Stimulated activated CD8-positive, alpha-beta memory T cell treated with anti-CD3 and anti-CD28 coated beads, Interleukin-15, amount 100 ng/mL, for 4 hours (primary cell): ENCODE results near the gene NOP14.
"Not testable (repeated sequence)": the region's sequence is repeated elsewhere in the genome, so short reads cannot be mapped to it uniquely, and the experiment has no call there.

Experiments
- DNase-seq, 2 donors: peaks; one replicate each; pipeline ENCODE4 v3.0.0-alpha.2; 2020; ENCODE audit warnings: low read depth in 2 of 2

NOP14 gene

GRCh38 chr4:2931512-2932301, 31.5 kb downstream of the NOP14 start:
- DNase-seq = no peak

- no peak for DNase-seq
Measured at GRCh38 chr4:2930758-2931511, 32.3 kb downstream of the NOP14 start.

- DNase-seq = no peak
Measured at GRCh38 chr4:2930135-2930757, 33.0 kb downstream of the NOP14 start.

- DNase-seq = no peak
Measured at GRCh38 chr4:2929469-2929868, 33.7 kb downstream of the NOP14 start.

- DNase-seq = no peak
Measured at GRCh38 chr4:2928242-2929176, 34.7 kb downstream of the NOP14 start.

GRCh38 chr4:2927696-2928075, 35.5 kb downstream of the NOP14 start:
- DNase-seq = no peak

- no peak for DNase-seq
Measured at GRCh38 chr4:2927016-2927695, 36.0 kb downstream of the NOP14 start.

GRCh38 chr4:2925931-2926860, 37.0 kb downstream of the NOP14 start:
- no peak for DNase-seq

- no peak for DNase-seq
Measured at GRCh38 chr4:2925496-2925895, 37.7 kb downstream of the NOP14 start.

GRCh38 chr4:2924765-2925301, 38.4 kb downstream of the NOP14 start:
- DNase-seq = no peak

GRCh38 chr4:2924286-2924685, 38.9 kb downstream of the NOP14 start:
- DNase-seq = no peak

- no peak for DNase-seq
Measured at GRCh38 chr4:2923668-2924173, 39.5 kb downstream of the NOP14 start.

- no peak for DNase-seq
Measured at GRCh38 chr4:2923141-2923551, 40.1 kb downstream of the NOP14 start.

- not testable (repeated sequence) for DNase-seq
Measured at GRCh38 chr4:2922453-2923101, 40.6 kb downstream of the NOP14 start.

GRCh38 chr4:2918714-2919113, 44.5 kb downstream of the NOP14 start:
- not testable (repeated sequence) for DNase-seq

GRCh38 chr4:2918300-2918699, 44.9 kb downstream of the NOP14 start:
- DNase-seq = not testable (repeated sequence)

- DNase-seq = not testable (repeated sequence)
Measured at GRCh38 chr4:2916696-2917095, 46.5 kb downstream of the NOP14 start.

- no peak for DNase-seq
Measured at GRCh38 chr4:2915789-2916188, 47.4 kb downstream of the NOP14 start.
